HG03442 (cell line): ENCODE results near the gene AKAP6.

ENCODE experiments used
- ATAC-seq: cut with Tn5 transposase; IDR thresholded peaks from one replicate; pipeline ENCODE4 v1.9.1; 2021; ENCODE audit warnings: mild to moderate bottlenecking, moderate library complexity; ENCODE audit not compliant: unreplicated experiment

AKAP6 gene

GRCh38 chr14:32728526-32728925 is 399.4 kb downstream of the AKAP6 start:
- ATAC-seq, result no peak

- ATAC-seq, result no peak
Observed at GRCh38 chr14:32728976-32729375, 399.9 kb downstream of the AKAP6 start.

GRCh38 chr14:32731249-32731648 is 402.2 kb downstream of the AKAP6 start:
- no peak for ATAC-seq

- ATAC-seq, result no peak
Observed at GRCh38 chr14:32733015-32733414, 403.9 kb downstream of the AKAP6 start.

GRCh38 chr14:32734261-32734660 is 405.2 kb downstream of the AKAP6 start:
- no peak for ATAC-seq

- no peak for ATAC-seq
Observed at GRCh38 chr14:32737621-32738020, 408.5 kb downstream of the AKAP6 start.

- ATAC-seq, result no peak
Observed at GRCh38 chr14:32738206-32738871, 409.2 kb downstream of the AKAP6 start.

GRCh38 chr14:32744811-32745445 is 415.8 kb downstream of the AKAP6 start:
- no peak for ATAC-seq

- no peak for ATAC-seq
Observed at GRCh38 chr14:32754209-32754608, 425.1 kb downstream of the AKAP6 start.

GRCh38 chr14:32756173-32756572 is 427.1 kb downstream of the AKAP6 start:
- no peak for ATAC-seq

GRCh38 chr14:32756775-32757174 is 427.7 kb downstream of the AKAP6 start:
- ATAC-seq, result no peak

GRCh38 chr14:32757568-32757967 is 428.5 kb downstream of the AKAP6 start:
- no peak for ATAC-seq

GRCh38 chr14:32761381-32761968 is 432.4 kb downstream of the AKAP6 start:
- no peak for ATAC-seq

- no peak for ATAC-seq
Observed at GRCh38 chr14:32762886-32763285, 433.8 kb downstream of the AKAP6 start.

GRCh38 chr14:32763673-32764072 is 434.6 kb downstream of the AKAP6 start:
- no peak for ATAC-seq

- ATAC-seq, result no peak
Observed at GRCh38 chr14:32764131-32764530, 435.0 kb downstream of the AKAP6 start.

- no peak for ATAC-seq
Observed at GRCh38 chr14:32770422-32770821, 441.3 kb downstream of the AKAP6 start.

- no peak for ATAC-seq
Observed at GRCh38 chr14:32774214-32774613, 445.1 kb downstream of the AKAP6 start.

- no peak for ATAC-seq
Observed at GRCh38 chr14:32779840-32780239, 450.7 kb downstream of the AKAP6 start.

GRCh38 chr14:32784405-32784804 is 455.3 kb downstream of the AKAP6 start:
- ATAC-seq, result no peak

GRCh38 chr14:32785585-32785984 is 456.5 kb downstream of the AKAP6 start:
- ATAC-seq, result no peak

- no peak for ATAC-seq
Observed at GRCh38 chr14:32786886-32787285, 457.8 kb downstream of the AKAP6 start.
